HEK293 (cell line): ENCODE data around the gene VTA1.

Source experiments
- CTCF ChIA-PET: fragments of 350-600 bp; formaldehyde crosslinking; extraction: SDS; loops from one replicate; lab custom pipeline; 2021; ENCODE audit warnings: antibody characterized with exemption; lab: Yijun Ruan, JAX
- POLR2A ChIA-PET: fragments of 300-600 bp; formaldehyde crosslinking; extraction: SDS; loops from one replicate; lab custom pipeline; 2020; ENCODE audit warnings: antibody characterized with exemption, inconsistent platforms; lab: Yijun Ruan, JAX
- H3K27ac ChIP-seq: fragments of 200-500 bp; sonication (Bioruptor generic); 2 replicates; pipeline ENCODE4 v1.5.1; 2014; ENCODE audit warnings: low read depth, low read length, control low read depth, inconsistent platforms; ENCODE audit errors: extremely low read depth
- H3K36me3 ChIP-seq, 2 experiments: fragments of 200-500 bp in 1 of 2; sonication (Bioruptor generic) in 1 of 2; 1 replicate in 1 of 2; 2 replicates in 1 of 2; pipeline ENCODE4 v1.5.1; 2014 to 2017; ENCODE audit warnings: inconsistent platforms in 2 of 2, low read length in 2 of 2; ENCODE audit not compliant: control insufficient read depth in 2 of 2, insufficient read depth in 1 of 2
- H3K4me1 ChIP-seq: fragments of 200-500 bp; sonication (Bioruptor generic); 2 replicates; pipeline ENCODE4 v1.5.1; 2014; ENCODE audit warnings: mild to moderate bottlenecking, low read length, inconsistent platforms; ENCODE audit not compliant: control insufficient read depth, insufficient read depth
- H3K4me3 ChIP-seq: 2 replicates; pipeline ENCODE4 v1.5.1; 2011; ENCODE audit warnings: low read depth, mild to moderate bottlenecking, control low read depth, low read length, moderate library complexity
- H3K9me3 ChIP-seq: fragments of 200-500 bp; sonication (Bioruptor generic); 2 replicates; pipeline ENCODE4 v1.5.1; 2014; ENCODE audit warnings: low read depth, low read length, inconsistent platforms; ENCODE audit not compliant: control insufficient read depth, insufficient read depth
- HOXA7 ChIP-seq: sonication (generic); formaldehyde crosslinking; IDR thresholded peaks from 2 replicates; pipeline ENCODE4 v1.8.1; 2022; ENCODE audit warnings: missing genetic modification reagents, borderline replicate concordance
- MEIS1 ChIP-seq: sonication (generic); formaldehyde crosslinking; IDR thresholded peaks from 2 replicates; pipeline ENCODE4 v1.8.1; 2022; ENCODE audit warnings: missing genetic modification reagents, mild to moderate bottlenecking, borderline replicate concordance
- REPIN1 ChIP-seq: fragments of 450-650 bp; formaldehyde crosslinking; IDR thresholded peaks from 2 replicates; pipeline ENCODE4 v1.5.1; 2017; ENCODE audit warnings: missing biosample characterization, missing genetic modification characterization, low read depth
- TCF7L2 ChIP-seq: IDR thresholded peaks from 2 replicates; pipeline ENCODE4 v1.6.1; 2011; ENCODE audit warnings: low read depth, mild to moderate bottlenecking, inconsistent platforms, low read length, moderate library complexity, borderline replicate concordance
- ZBTB17 ChIP-seq: fragments of 450-650 bp; formaldehyde crosslinking; IDR thresholded peaks from 2 replicates; pipeline ENCODE4 v1.5.1; 2016; ENCODE audit warnings: missing biosample characterization, missing genetic modification characterization
- ZNF114 ChIP-seq: fragments of 450-650 bp; formaldehyde crosslinking; IDR thresholded peaks from 2 replicates; pipeline ENCODE4 v1.5.0; 2017; ENCODE audit warnings: missing biosample characterization, missing genetic modification characterization
- ZNF16 ChIP-seq: fragments of 450-650 bp; formaldehyde crosslinking; IDR thresholded peaks from 2 replicates; pipeline ENCODE4 v1.5.1; 2016; ENCODE audit warnings: low read depth, missing biosample characterization, missing genetic modification characterization
- ZNF768 ChIP-seq: fragments of 450-650 bp; formaldehyde crosslinking; IDR thresholded peaks from 2 replicates; pipeline ENCODE4 v1.5.1; 2018; ENCODE audit warnings: missing biosample characterization, mild to moderate bottlenecking, missing genetic modification characterization
- ZNF777 ChIP-seq: fragments of 450-650 bp; formaldehyde crosslinking; IDR thresholded peaks from 2 replicates; pipeline ENCODE4 v1.5.1; 2017; ENCODE audit warnings: missing biosample characterization, missing genetic modification characterization, borderline replicate concordance
- TF ChIP-seq, protein P1 (sequence below): fragments of 450-650 bp; formaldehyde crosslinking; IDR thresholded peaks from 2 replicates; pipeline ENCODE4 v1.5.1; 2016; ENCODE audit warnings: missing biosample characterization, missing genetic modification characterization
- TF ChIP-seq, protein P2 (sequence below): fragments of 450-650 bp; formaldehyde crosslinking; IDR thresholded peaks from 2 replicates; pipeline ENCODE4 v1.5.1; 2016; ENCODE audit warnings: missing biosample characterization, missing genetic modification characterization, borderline replicate concordance
- TF ChIP-seq, protein P3 (sequence below): fragments of 450-650 bp; formaldehyde crosslinking; IDR thresholded peaks from 2 replicates; pipeline ENCODE4 v1.5.1; 2016; ENCODE audit warnings: missing biosample characterization, missing genetic modification characterization
- TF ChIP-seq, protein P4 (sequence below): IDR thresholded peaks from 2 replicates; pipeline ENCODE4 v1.6.1; 2011; ENCODE audit warnings: mild to moderate bottlenecking, low read depth, low read length, borderline replicate concordance
- TF ChIP-seq, protein P5 (sequence below): fragments of 450-650 bp; formaldehyde crosslinking; IDR thresholded peaks from 2 replicates; pipeline ENCODE4 v1.5.1; 2017; ENCODE audit warnings: missing biosample characterization, missing genetic modification characterization
- TF ChIP-seq, protein P6 (sequence below): fragments of 450-650 bp; formaldehyde crosslinking; IDR thresholded peaks from 2 replicates; pipeline ENCODE4 v1.5.1; 2016; ENCODE audit warnings: missing biosample characterization, missing genetic modification characterization, low read depth
- TF ChIP-seq, protein P7 (sequence below): fragments of 450-650 bp; formaldehyde crosslinking; IDR thresholded peaks from 2 replicates; pipeline ENCODE4 v1.5.1; 2016; ENCODE audit warnings: missing biosample characterization, missing genetic modification characterization
- TF ChIP-seq, protein P8 (sequence below): fragments of 450-650 bp; formaldehyde crosslinking; conservative IDR thresholded peaks from 2 replicates; pipeline ENCODE4 v1.5.1; 2016; ENCODE audit warnings: low read depth, missing biosample characterization, missing genetic modification characterization

Gene VTA1

DNA sequence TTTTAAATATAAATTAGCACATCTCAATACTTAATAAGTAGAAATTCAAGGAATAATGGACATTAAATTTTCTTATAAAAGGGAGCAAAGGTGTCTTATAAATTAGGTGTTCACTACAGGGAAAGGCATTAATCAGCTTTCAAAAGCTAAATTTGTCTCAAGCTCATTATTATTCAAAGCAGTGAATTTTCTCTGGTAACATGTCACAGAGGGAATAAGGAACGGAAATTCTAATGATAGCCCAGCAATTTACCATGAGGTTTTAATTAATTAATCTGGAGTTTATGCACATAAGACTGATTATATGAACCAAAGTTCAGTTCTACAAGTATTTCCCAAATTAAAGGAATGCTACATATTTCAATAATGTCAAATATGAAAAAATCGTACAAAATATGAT is 29.7 kb upstream of the VTA1 start (continued):
- TF ChIP-seq, protein P1, sequence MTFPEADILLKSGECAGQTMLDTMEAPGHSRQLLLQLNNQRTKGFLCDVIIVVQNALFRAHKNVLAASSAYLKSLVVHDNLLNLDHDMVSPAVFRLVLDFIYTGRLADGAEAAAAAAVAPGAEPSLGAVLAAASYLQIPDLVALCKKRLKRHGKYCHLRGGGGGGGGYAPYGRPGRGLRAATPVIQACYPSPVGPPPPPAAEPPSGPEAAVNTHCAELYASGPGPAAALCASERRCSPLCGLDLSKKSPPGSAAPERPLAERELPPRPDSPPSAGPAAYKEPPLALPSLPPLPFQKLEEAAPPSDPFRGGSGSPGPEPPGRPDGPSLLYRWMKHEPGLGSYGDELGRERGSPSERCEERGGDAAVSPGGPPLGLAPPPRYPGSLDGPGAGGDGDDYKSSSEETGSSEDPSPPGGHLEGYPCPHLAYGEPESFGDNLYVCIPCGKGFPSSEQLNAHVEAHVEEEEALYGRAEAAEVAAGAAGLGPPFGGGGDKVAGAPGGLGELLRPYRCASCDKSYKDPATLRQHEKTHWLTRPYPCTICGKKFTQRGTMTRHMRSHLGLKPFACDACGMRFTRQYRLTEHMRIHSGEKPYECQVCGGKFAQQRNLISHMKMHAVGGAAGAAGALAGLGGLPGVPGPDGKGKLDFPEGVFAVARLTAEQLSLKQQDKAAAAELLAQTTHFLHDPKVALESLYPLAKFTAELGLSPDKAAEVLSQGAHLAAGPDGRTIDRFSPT: no peak
- TF ChIP-seq ZNF114 (tag by site-specific recombination): no peak
- TF ChIP-seq MEIS1 (CRISPR knock-in tag): no peak

DNA sequence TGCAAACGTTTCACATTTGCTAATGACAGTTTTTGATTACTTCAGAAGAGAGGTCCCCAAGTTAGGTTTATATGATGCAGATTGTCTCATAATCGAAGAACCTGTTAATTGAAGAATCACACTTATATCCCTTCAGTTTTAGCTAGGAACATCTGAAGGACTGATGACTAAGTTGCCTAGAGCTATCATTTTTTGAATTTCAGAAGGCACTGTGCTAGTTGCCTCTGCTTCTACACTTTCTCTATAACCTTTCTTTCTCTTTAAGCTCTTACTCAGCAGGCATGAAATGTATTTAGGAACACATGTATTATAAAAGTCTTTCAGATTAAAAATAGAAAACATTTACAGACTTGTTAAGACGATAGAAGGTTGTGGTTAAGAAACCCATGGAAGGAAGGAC is 28.7 kb upstream of the VTA1 start:
- CTCF ChIA-PET: interaction anchor here (1.9 kb wide), 1 partner anchor 28 kb away, joined by 5 read pairs; no protein-coding TSS in a partner anchor
- POLR2A ChIA-PET: no interaction called here
- TF ChIP-seq REPIN1 (tag by site-specific recombination): no peak
- TF ChIP-seq, protein P2, sequence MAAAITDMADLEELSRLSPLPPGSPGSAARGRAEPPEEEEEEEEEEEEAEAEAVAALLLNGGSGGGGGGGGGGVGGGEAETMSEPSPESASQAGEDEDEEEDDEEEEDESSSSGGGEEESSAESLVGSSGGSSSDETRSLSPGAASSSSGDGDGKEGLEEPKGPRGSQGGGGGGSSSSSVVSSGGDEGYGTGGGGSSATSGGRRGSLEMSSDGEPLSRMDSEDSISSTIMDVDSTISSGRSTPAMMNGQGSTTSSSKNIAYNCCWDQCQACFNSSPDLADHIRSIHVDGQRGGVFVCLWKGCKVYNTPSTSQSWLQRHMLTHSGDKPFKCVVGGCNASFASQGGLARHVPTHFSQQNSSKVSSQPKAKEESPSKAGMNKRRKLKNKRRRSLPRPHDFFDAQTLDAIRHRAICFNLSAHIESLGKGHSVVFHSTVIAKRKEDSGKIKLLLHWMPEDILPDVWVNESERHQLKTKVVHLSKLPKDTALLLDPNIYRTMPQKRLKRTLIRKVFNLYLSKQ: no peak
- TF ChIP-seq, protein P3, sequence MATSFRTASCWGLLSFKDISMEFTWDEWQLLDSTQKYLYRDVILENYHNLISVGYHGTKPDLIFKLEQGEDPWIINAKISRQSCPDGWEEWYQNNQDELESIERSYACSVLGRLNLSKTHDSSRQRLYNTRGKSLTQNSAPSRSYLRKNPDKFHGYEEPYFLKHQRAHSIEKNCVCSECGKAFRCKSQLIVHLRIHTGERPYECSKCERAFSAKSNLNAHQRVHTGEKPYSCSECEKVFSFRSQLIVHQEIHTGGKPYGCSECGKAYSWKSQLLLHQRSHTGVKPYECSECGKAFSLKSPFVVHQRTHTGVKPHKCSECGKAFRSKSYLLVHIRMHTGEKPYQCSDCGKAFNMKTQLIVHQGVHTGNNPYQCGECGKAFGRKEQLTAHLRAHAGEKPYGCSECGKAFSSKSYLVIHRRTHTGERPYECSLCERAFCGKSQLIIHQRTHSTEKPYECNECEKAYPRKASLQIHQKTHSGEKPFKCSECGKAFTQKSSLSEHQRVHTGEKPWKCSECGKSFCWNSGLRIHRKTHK (tag by site-specific recombination): no peak
- TF ChIP-seq, protein P4, sequence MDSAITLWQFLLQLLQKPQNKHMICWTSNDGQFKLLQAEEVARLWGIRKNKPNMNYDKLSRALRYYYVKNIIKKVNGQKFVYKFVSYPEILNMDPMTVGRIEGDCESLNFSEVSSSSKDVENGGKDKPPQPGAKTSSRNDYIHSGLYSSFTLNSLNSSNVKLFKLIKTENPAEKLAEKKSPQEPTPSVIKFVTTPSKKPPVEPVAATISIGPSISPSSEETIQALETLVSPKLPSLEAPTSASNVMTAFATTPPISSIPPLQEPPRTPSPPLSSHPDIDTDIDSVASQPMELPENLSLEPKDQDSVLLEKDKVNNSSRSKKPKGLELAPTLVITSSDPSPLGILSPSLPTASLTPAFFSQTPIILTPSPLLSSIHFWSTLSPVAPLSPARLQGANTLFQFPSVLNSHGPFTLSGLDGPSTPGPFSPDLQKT: no peak
- TF ChIP-seq, protein P5, sequence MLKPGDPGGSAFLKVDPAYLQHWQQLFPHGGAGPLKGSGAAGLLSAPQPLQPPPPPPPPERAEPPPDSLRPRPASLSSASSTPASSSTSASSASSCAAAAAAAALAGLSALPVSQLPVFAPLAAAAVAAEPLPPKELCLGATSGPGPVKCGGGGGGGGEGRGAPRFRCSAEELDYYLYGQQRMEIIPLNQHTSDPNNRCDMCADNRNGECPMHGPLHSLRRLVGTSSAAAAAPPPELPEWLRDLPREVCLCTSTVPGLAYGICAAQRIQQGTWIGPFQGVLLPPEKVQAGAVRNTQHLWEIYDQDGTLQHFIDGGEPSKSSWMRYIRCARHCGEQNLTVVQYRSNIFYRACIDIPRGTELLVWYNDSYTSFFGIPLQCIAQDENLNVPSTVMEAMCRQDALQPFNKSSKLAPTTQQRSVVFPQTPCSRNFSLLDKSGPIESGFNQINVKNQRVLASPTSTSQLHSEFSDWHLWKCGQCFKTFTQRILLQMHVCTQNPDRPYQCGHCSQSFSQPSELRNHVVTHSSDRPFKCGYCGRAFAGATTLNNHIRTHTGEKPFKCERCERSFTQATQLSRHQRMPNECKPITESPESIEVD: no peak
- no peak for TF ChIP-seq TCF7L2
- TF ChIP-seq, protein P6, sequence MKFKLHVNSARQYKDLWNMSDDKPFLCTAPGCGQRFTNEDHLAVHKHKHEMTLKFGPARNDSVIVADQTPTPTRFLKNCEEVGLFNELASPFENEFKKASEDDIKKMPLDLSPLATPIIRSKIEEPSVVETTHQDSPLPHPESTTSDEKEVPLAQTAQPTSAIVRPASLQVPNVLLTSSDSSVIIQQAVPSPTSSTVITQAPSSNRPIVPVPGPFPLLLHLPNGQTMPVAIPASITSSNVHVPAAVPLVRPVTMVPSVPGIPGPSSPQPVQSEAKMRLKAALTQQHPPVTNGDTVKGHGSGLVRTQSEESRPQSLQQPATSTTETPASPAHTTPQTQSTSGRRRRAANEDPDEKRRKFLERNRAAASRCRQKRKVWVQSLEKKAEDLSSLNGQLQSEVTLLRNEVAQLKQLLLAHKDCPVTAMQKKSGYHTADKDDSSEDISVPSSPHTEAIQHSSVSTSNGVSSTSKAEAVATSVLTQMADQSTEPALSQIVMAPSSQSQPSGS (tag by site-specific recombination): no peak
- no peak for TF ChIP-seq HOXA7
- no peak for TF ChIP-seq ZNF777 (tag by site-specific recombination)
- no peak for TF ChIP-seq ZNF768 (tag by site-specific recombination)
- TF ChIP-seq, protein P7, sequence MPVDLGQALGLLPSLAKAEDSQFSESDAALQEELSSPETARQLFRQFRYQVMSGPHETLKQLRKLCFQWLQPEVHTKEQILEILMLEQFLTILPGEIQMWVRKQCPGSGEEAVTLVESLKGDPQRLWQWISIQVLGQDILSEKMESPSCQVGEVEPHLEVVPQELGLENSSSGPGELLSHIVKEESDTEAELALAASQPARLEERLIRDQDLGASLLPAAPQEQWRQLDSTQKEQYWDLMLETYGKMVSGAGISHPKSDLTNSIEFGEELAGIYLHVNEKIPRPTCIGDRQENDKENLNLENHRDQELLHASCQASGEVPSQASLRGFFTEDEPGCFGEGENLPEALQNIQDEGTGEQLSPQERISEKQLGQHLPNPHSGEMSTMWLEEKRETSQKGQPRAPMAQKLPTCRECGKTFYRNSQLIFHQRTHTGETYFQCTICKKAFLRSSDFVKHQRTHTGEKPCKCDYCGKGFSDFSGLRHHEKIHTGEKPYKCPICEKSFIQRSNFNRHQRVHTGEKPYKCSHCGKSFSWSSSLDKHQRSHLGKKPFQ (tag by site-specific recombination): no peak
- TF ChIP-seq, protein P8, sequence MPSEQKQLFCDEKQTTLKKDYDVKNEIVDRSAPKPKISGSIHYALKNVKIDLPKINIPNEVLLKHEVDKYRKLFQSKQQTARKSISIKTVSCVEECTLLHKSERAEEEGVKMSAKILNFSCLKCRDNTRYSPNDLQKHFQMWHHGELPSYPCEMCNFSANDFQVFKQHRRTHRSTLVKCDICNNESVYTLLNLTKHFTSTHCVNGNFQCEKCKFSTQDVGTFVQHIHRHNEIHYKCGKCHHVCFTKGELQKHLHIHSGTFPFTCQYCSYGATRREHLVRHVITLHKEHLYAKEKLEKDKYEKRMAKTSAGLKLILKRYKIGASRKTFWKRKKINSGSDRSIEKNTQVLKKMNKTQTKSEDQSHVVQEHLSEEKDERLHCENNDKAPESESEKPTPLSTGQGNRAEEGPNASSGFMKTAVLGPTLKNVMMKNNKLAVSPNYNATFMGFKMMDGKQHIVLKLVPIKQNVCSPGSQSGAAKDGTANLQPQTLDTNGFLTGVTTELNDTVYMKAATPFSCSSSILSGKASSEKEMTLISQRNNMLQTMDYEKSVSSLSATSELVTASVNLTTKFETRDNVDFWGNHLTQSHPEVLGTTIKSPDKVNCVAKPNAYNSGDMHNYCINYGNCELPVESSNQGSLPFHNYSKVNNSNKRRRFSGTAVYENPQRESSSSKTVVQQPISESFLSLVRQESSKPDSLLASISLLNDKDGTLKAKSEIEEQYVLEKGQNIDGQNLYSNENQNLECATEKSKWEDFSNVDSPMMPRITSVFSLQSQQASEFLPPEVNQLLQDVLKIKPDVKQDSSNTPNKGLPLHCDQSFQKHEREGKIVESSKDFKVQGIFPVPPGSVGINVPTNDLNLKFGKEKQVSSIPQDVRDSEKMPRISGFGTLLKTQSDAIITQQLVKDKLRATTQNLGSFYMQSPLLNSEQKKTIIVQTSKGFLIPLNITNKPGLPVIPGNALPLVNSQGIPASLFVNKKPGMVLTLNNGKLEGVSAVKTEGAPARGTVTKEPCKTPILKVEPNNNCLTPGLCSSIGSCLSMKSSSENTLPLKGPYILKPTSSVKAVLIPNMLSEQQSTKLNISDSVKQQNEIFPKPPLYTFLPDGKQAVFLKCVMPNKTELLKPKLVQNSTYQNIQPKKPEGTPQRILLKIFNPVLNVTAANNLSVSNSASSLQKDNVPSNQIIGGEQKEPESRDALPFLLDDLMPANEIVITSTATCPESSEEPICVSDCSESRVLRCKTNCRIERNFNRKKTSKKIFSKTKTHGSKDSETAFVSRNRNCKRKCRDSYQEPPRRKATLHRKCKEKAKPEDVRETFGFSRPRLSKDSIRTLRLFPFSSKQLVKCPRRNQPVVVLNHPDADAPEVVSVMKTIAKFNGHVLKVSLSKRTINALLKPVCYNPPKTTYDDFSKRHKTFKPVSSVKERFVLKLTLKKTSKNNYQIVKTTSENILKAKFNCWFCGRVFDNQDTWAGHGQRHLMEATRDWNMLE (tag by site-specific recombination): no peak
- no peak for TF ChIP-seq ZBTB17 (tag by site-specific recombination)
- TF ChIP-seq ZNF16 (tag by site-specific recombination): no peak

More for the DNA sequence above, 28.7 kb upstream of the VTA1 start:
- Histone ChIP-seq H3K9me3 (no peaks in the 10 kb centered on the region), H3K4me3 (no peak overlapping the region), H3K4me1 (no peaks in the 10 kb centered on the region), H3K36me3 (no peaks in the 10 kb centered on the region), H3K27ac (no peak overlapping the region)
